Right lobe of liver (tissue), 6 donors: ENCODE measurements around the gene TATDN2. TPM values are rescaled to one million over a fixed set of nuclear protein-coding genes. Genes with fewer than 3 reads are reported as not detected.

ENCODE experiments used
- ATAC-seq, 4 donors: fragments of 200-7000 bp; cut with Tn5 transposase; one replicate each; pipeline ENCODE4 v1.9.1; 2020; ENCODE audit warnings: mild to moderate bottlenecking in 4 of 4, moderate library complexity in 4 of 4
- DNase-seq, 3 donors: peaks; one replicate each; pipeline ENCODE4 v3.0.0-alpha.2; 2020
- H3K27ac ChIP-seq, 3 donors: fragments of 200-600 bp; one replicate each; pipeline ENCODE4 v1.8.0; 2022
- H3K27me3 ChIP-seq, 2 donors: fragments of 200-600 bp; one replicate each; pipeline ENCODE4 v1.8.0; 2022
- H3K36me3 ChIP-seq, 4 donors: fragments of 200-600 bp; sonication (generic) in 1 of 4; one replicate each; pipeline versions ENCODE4 v1.5.1 to v1.8.0; 2017 to 2022; ENCODE audit warnings: control low read depth in 1 of 4
- H3K4me1 ChIP-seq, 4 donors: fragments of 200-600 bp; sonication (generic) in 1 of 4; one replicate each; pipeline versions ENCODE4 v1.5.1 to v1.8.0; 2017 to 2022; ENCODE audit warnings: control low read depth in 1 of 4
- H3K4me3 ChIP-seq, 3 donors: fragments of 200-600 bp; one replicate each; pipeline ENCODE4 v1.8.0; 2022
- H3K9me3 ChIP-seq, 4 donors: fragments of 200-600 bp; sonication (generic) in 1 of 4; one replicate each; pipeline versions ENCODE4 v1.5.1 to v1.8.0; 2017 to 2022; ENCODE audit warnings: control low read depth in 1 of 4
- CTCF ChIP-seq, 4 donors: fragments of 200-600 bp in 3 of 4; fragments of 450-650 bp in 1 of 4; IDR thresholded peaks; one replicate each; pipeline versions ENCODE4 v1.5.1 to v1.8.0; 2016 to 2022; ENCODE audit warnings: antibody characterized with exemption in 4 of 4, mild to moderate bottlenecking in 2 of 4
- POLR2A ChIP-seq: fragments of 450-650 bp; IDR thresholded peaks from one replicate; pipeline ENCODE4 v1.6.1; 2017; ENCODE audit warnings: antibody characterized with exemption, mild to moderate bottlenecking
- WGBS: methylation state at CpG from one replicate; pipeline ENCODE4 v1.1.6; 2018; ENCODE audit warnings: low coverage, low lambda C conversion rate; ENCODE audit not compliant: insufficient coverage; ENCODE audit errors: missing lambda C conversion rate; 5-methylcytosine and 5-hydroxymethylcytosine counted together
- intact Hi-C, 2 donors: fragments of 100-400 bp; cut with DNase I; formaldehyde crosslinking; loops; one replicate each; pipeline versions ENCODE4 v1.11.2 to v1.14.1; 2022
- total RNA-seq, 6 experiments: library from RNA; depleted of rRNA in 2 of 6; stranded (reverse); fragments of >200 nt in 2 of 6; fragmentation: NEBNext Ultra II Directional in 3 of 6; extraction: Animal tissue kit (Norgen Biotek cat#: 25700) in 3 of 6; gene quantifications; one replicate each; pipeline versions ENCODE4 v1.1.0 to v1.2.4, GENCODE V29; 2016 to 2023
- donor health status: DM: no; HTN: yes; CAD: no.
- donor health status: DM: no; HTN: no; CAD: no.
- donor health status: DM: no; HTN: no; CAD: no.
- donor health status: DM: no; HTN: yes; CAD: no.
- donor health status: DM: no; HTN: yes; CAD: no.

The TATDN2 gene
- total RNA-seq, 6 experiments from 2014 or later: 7.2 to 13.4 (median 10.1) TPM

DNA sequence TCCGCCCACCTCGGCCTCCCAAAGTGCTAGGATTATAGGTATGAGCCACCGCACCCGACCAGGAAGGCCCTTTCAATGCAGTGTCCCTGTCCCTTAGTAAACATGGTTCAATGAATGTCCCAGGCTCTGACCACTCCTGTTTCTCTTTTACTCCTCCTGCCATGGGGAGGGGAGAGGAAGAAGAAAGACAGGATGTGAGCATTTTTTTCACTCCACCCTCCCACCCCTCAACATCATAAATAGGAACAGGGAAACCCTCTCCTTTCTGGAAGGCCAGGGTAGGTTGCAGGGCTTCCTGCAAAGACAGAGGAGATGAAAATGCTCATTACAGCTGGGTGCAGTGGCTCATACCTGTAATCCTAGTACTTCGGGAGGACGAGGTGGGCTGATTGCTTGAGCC lies 7.5 kb upstream of the TATDN2 start:
- Histone ChIP-seq H3K4me3 (no peak overlapping the region), H3K9me3 (no peaks in the 10 kb centered on the region), H3K27ac (no peak overlapping the region), H3K4me1 (no peaks in the 10 kb centered on the region), H3K36me3 (peaks cover 0 to 13% (median 6%) of the 10 kb centered on the region in 4 donors), H3K27me3 (no peaks in the 10 kb centered on the region)
- intact Hi-C loops: no loop called here
- WGBS: 83% methylated on average over 1 of the region's 6 CpGs
- ATAC-seq: peak in 3 of 4 donors; percentile 27 to 56 (median 40)
- DNase-seq: no peak
- TF ChIP-seq POLR2A (no peak), CTCF (IDR thresholded peaks at IDR 0.05) (no peak)

- no peak for TF ChIP-seq CTCF (IDR thresholded peaks at IDR 0.05)
- no peak for TF ChIP-seq POLR2A
- ATAC-seq: peak; percentile 64 to 77 (median 68)
- Histone ChIP-seq H3K4me1 (no peaks in the 10 kb centered on the region), H3K4me3 (no peak overlapping the region), H3K27ac (peak overlapping the region; percentile 11 to 33 (median 29)), H3K36me3 (peaks cover 0 to 13% (median 6%) of the 10 kb centered on the region in 4 donors), H3K27me3 (no peaks in the 10 kb centered on the region), H3K9me3 (no peaks in the 10 kb centered on the region)
- 82% methylated on average over 4 of the region's 7 CpGs for WGBS
- intact Hi-C loops: no loop called here
- no peak for DNase-seq
Observed at GRCh38 chr3:10242182-10243065, 5.8 kb upstream of the TATDN2 start.

DNA sequence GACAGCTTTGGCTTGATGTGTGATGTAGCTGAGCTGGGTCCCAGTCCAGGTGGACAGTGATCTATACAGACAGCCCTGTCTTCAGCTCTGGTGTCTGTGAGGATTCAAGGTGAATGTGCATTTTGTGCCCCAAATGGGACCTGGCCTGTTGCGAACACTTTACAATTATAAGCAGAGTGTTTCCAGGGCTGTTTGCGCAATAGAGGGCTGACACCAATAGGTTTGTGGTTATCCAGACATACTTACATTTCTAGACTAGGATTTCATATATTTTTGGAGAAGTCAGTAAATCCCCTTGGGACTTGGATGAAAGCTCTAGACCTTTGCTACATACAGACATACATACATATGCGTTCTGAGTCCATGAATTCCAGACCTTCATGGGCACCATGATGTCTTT lies 4.2 kb upstream of the TATDN2 start:
- peaks cover 0 to 3% (median 0%) of the 10 kb centered on the region in 4 donors for H3K4me1 ChIP-seq
- ATAC-seq (no peak), DNase-seq (no peak)
- no peak for TF ChIP-seq CTCF (IDR thresholded peaks at IDR 0.05)
- TF ChIP-seq POLR2A: no peak
- no peaks in the 10 kb centered on the region for H3K27me3 ChIP-seq
- no peak overlapping the region for H3K4me3 ChIP-seq
- H3K9me3 ChIP-seq: no peaks in the 10 kb centered on the region
- intact Hi-C loops: no loop called here
- WGBS: 58% methylated on average over 2 of the region's 3 CpGs
- H3K36me3 ChIP-seq: peaks cover 0 to 4% (median 2%) of the 10 kb centered on the region in 4 donors
- no peak overlapping the region for H3K27ac ChIP-seq

DNA sequence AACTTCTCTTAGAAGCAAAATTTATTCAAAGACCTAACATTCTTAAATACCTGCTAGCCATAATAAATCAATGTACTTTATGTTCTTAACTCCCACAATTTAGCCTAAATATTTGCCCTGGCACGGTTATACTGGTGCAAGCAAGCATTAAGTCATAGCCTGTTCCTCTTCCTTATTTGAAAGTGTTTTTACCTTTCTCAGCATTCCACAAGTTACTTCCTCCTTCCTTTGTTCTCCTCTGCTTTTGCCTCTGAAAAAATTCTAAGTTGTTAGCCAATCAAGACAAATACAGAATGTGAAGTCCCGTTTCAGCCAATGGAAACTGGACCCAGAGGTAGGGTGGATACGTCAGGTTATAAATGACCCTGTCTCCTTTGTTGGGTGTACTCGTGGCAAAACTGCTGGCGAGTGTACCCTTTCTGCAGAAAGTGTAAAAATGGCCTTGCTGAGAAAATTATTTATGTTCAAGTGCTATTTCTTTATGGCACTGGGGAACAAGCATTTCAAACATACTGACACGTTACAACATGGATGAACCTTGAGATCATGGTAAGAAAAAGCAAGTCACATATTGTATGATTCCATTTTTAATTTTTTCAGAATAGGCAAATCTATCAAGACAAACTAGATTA lies 3.1 kb upstream of the TATDN2 start:
- no peak overlapping the region for H3K4me3 ChIP-seq
- DNase-seq (no peak), ATAC-seq (no peak)
- H3K36me3 ChIP-seq: peaks cover 0 to 2% (median 0%) of the 10 kb centered on the region in 4 donors
- TF ChIP-seq CTCF (IDR thresholded peaks at IDR 0.05): no peak
- no peak for TF ChIP-seq POLR2A
- no peaks in the 10 kb centered on the region for H3K27me3 ChIP-seq
- H3K4me1 ChIP-seq: peaks cover 0 to 12% (median 4%) of the 10 kb centered on the region in 4 donors
- H3K9me3 ChIP-seq: no peaks in the 10 kb centered on the region
- no peak overlapping the region for H3K27ac ChIP-seq
- intact Hi-C loops: no loop called here
- 82% methylated on average over 6 of the region's 6 CpGs for WGBS
